GM10266 (cell line): ENCODE data around the gene SPTBN4.
A peak's percentile ranks its signal among the peaks of the same experiment; 100 is the strongest.

Experiments used
- DNase-seq: peaks from one replicate; pipeline ENCODE4 v3.0.0; 2012; ENCODE audit errors: extremely low spot score
- CTCF ChIP-seq: IDR thresholded peaks from 2 replicates; pipeline ENCODE4 v1.5.1; 2012; ENCODE audit warnings: mild to moderate bottlenecking, low read depth; ENCODE audit not compliant: control insufficient read depth, insufficient read depth; ENCODE audit errors: missing control alignments

Gene SPTBN4

GRCh38 chr19:40605216-40605971 is 138.6 kb downstream of the SPTBN4 start:
- TF ChIP-seq CTCF: peak; percentile 54
- peak; percentile 85 for DNase-seq

- no peak for DNase-seq
- TF ChIP-seq CTCF: no peak
Observed at GRCh38 chr19:40607311-40608239, 140.8 kb downstream of the SPTBN4 start.

DNA sequence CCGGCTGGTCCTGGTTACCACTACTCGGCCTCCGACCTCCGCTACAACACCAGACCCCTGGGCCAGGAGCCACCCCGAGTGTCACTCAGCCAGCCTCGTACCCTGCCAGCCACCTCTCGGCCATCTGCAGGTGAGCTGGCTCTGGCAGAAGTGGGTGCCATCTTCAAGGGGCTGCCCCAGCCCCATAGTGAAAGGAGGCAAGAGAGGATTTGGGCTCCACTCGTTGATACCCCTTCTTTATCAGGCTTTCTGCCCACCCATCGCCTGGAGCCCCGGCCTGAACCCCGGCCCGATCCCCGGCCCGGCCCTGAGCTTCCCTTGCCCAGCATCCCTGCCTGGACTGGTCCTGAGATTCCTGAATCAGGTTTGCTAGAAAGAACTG is 141.4 kb downstream of the SPTBN4 start:
- no peak for TF ChIP-seq CTCF
- DNase-seq: no peak

DNA sequence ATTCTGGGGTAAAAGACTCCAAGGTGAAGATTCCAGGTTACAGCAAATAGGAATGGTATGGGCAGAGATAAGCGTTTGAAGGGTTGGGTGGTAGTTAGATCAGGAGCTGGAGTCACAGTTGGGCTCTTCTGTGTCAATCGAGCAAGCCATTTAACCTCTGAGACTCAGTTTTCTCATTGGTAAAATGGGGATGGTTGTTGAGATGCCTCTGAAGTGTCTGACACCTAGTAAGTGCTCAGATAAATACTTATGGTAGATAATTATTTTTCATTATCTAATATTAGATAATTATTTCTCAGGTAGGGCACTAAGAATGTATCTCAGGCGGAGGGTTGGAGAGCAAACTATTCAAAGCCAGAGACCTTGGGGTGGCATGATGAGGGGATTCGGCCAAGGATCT is 142.2 kb downstream of the SPTBN4 start:
- DNase-seq: no peak

DNA sequence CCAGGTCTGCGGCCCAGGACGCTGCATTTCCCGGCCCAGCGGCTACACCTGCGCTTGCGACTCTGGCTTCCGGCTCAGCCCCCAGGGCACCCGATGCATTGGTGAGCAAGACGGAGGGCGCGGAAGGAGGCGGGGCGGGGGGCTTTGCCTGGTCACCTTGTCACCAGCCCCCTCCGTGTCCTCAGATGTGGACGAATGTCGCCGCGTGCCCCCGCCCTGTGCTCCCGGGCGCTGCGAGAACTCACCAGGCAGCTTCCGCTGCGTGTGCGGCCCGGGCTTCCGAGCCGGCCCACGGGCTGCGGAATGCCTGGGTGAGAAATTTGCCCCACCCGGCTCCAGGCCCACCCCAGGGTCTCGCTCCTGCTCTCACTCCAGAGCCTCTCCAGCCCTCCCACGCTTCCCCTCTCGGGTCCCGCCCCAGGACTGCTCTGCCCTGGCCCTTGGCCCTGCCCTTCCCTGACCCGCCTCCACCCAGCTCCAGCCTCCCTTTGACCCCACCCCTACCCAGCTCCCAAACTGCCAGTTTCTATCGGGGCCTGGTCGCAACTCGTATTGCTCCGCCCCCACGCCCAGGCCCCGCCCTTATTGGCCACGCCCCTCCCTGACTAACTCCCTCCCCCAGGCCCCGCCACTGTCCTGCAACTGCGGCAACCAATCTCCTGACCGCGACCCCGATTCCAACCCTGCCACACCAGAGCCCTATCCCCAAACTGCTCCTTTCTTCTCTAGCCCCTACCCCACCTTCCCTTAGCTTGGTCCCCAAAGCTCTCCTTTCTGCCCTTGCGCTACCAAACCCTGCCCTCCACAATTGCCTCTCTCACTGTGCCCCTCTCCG is 143.0 kb downstream of the SPTBN4 start:
- DNase-seq: peak; percentile 98

More for the DNA sequence above, 142.2 kb downstream of the SPTBN4 start:
- TF ChIP-seq CTCF: no peak

More for the DNA sequence above, 143.0 kb downstream of the SPTBN4 start:
- TF ChIP-seq CTCF: no peak
